ENCODE results near the gene TUBGCP4. TPM values are rescaled to one million over a fixed set of nuclear protein-coding genes. Genes with fewer than 3 reads are reported as not detected.
"Not testable (repeated sequence)": the region's sequence is repeated elsewhere in the genome, so short reads cannot be mapped to it uniquely, and the experiment has no call there.

Gene TUBGCP4
- total RNA-seq, 2 experiments from 2014 or later = 36.0 to 43.9 TPM

DNA sequence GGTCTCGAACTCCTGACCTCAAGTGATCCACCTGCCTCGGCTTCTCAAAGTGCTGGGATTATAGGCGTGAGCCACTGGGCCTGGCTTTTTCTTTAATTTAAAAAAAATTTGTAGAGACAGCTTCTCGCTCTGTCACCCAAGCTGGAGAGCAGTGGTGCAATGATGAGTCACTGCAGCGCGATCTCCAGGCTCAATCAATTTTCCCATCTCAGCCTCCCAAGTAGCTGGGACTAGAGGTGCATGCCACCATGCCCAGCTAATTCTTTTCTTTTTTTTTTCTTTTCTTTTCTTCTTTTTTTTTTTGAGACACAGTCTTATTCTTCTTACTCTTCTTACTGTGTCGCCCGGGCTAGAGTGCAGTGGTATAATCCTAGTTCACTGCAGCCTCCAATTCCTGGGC, 19.8 kb downstream of the TUBGCP4 start:
- no peak for DNase-seq (ENCODE audit: low spot score)
- Histone ChIP-seq H2AFZ (ENCODE audit: low read length) (no peak overlapping the region), H3K4me3 (ENCODE audit: low read depth, low read length, poor library complexity, severe bottlenecking) (no peak overlapping the region), H3K4me1 (ENCODE audit: insufficient read depth, low read length, poor library complexity, severe bottlenecking) (no peaks in the 10 kb centered on the region), H3K36me3 (ENCODE audit: insufficient read depth, low read length) (peaks cover 76% of the 10 kb centered on the region), H3K9me2 (ENCODE audit: insufficient read depth, low read length) (no peaks in the 10 kb centered on the region), H3K9me3 (ENCODE audit: low read length) (no peaks in the 10 kb centered on the region), H3K4me2 (ENCODE audit: low read length) (no peak overlapping the region), H4K20me1 (ENCODE audit: insufficient read depth, low read length) (no peaks in the 10 kb centered on the region), H3K79me2 (ENCODE audit: insufficient read depth, low read depth, low read length) (no peaks in the 10 kb centered on the region), H3K27ac (ENCODE audit: low read depth, low read length, poor library complexity, severe bottlenecking) (no peak overlapping the region)
- ChIA-PET POLR2A (interaction anchor here (0.5 to 0.6 kb wide), 2 partner anchors 115 to 671 kb away, joined by 3 read pairs; no protein-coding TSS in a partner anchor), CTCF (ENCODE audit: unreplicated experiment) (no interaction called here)
- no peak for TF ChIP-seq EZH2phosphoT487 (IDR thresholded peaks at IDR 0.05; ENCODE audit: borderline replicate concordance, low read depth, low read length)
- TF ChIP-seq, protein P1, sequence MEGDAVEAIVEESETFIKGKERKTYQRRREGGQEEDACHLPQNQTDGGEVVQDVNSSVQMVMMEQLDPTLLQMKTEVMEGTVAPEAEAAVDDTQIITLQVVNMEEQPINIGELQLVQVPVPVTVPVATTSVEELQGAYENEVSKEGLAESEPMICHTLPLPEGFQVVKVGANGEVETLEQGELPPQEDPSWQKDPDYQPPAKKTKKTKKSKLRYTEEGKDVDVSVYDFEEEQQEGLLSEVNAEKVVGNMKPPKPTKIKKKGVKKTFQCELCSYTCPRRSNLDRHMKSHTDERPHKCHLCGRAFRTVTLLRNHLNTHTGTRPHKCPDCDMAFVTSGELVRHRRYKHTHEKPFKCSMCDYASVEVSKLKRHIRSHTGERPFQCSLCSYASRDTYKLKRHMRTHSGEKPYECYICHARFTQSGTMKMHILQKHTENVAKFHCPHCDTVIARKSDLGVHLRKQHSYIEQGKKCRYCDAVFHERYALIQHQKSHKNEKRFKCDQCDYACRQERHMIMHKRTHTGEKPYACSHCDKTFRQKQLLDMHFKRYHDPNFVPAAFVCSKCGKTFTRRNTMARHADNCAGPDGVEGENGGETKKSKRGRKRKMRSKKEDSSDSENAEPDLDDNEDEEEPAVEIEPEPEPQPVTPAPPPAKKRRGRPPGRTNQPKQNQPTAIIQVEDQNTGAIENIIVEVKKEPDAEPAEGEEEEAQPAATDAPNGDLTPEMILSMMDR (conservative IDR thresholded peaks at IDR 0.05; ENCODE audit: low read length) = no peak
- intact Hi-C loops (cut with micrococcal nuclease; ENCODE audit: unreplicated experiment) = no loop called here
- BruUV-seq (replicated peaks) = no TSS peak

DNA sequence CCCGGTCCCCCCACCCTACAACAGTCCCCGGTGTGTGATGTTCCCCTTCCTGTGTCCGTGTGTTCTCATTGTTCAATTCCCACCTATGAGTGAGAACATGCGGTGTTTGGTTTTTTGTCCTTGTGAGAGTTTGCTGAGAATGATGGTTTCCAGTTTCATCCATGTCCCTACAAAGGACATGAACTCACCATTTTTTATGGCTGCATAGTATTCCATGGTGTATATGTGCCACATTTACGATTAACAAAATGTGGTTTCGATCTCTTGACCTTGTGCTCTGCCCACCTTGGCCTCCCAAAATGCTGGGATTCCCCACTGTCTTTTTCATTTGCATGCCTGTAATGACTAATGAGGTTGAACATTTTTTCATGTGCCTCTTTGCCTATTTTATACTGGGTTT, 22.7 kb downstream of the TUBGCP4 start:
- H3K4me1 ChIP-seq (ENCODE audit: insufficient read depth, low read length, poor library complexity, severe bottlenecking); BruUV-seq (replicated peaks); H3K4me2 ChIP-seq (ENCODE audit: low read length); H3K4me3 ChIP-seq (ENCODE audit: low read depth, low read length, poor library complexity, severe bottlenecking); DNase-seq (ENCODE audit: low spot score); intact Hi-C loops (cut with micrococcal nuclease; ENCODE audit: unreplicated experiment); H3K9me3 ChIP-seq (ENCODE audit: low read length); CTCF ChIA-PET (ENCODE audit: unreplicated experiment); H3K9me2 ChIP-seq (ENCODE audit: insufficient read depth, low read length); H2AFZ ChIP-seq (ENCODE audit: low read length); H4K20me1 ChIP-seq (ENCODE audit: insufficient read depth, low read length); H3K79me2 ChIP-seq (ENCODE audit: insufficient read depth, low read depth, low read length); H3K27ac ChIP-seq (ENCODE audit: low read depth, low read length, poor library complexity, severe bottlenecking): not testable (repeated sequence)
- POLR2A ChIA-PET = interaction anchor here (0.7 kb wide), 1 partner anchor 28 kb away, joined by 3 read pairs; no protein-coding TSS in a partner anchor
- H3K36me3 ChIP-seq (ENCODE audit: insufficient read depth, low read length) = peaks cover 77% of the 10 kb centered on the region

DNA sequence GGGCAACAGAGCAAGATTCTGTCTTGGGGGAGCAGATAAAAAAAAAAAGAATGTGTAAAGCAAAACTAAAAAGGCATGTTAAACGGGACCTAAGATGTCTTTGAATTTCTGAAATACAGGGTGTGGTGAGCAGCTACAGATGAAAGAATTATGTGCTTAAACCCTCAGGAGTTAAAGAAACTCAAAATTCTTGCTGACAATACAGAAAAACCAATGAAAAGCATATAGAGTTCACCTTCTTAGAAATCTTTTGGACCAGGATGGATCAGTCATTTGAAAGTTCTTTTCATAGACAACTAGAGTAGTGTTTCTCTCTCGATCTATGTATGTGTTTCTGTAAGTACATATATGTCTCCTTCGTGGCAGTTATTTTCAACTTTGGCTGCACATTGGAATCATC, 31.4 kb downstream of the TUBGCP4 start:
- H2AFZ ChIP-seq (ENCODE audit: low read length) = no peak overlapping the region
- H3K9me2 ChIP-seq (ENCODE audit: insufficient read depth, low read length) = no peaks in the 10 kb centered on the region
- POLR2A ChIA-PET = no interaction called here
- TF ChIP-seq EZH2phosphoT487 (IDR thresholded peaks at IDR 0.05; ENCODE audit: borderline replicate concordance, low read depth, low read length) = no peak
- H3K4me3 ChIP-seq (ENCODE audit: low read depth, low read length, poor library complexity, severe bottlenecking) = no peak overlapping the region
- peaks cover 99% of the 10 kb centered on the region for H3K36me3 ChIP-seq (ENCODE audit: insufficient read depth, low read length)
- H3K9me3 ChIP-seq (ENCODE audit: low read length) = no peaks in the 10 kb centered on the region
- H3K79me2 ChIP-seq (ENCODE audit: insufficient read depth, low read depth, low read length) = no peaks in the 10 kb centered on the region
- BruUV-seq (replicated peaks) = no TSS peak
- no peak for DNase-seq (ENCODE audit: low spot score)
- CTCF ChIA-PET (ENCODE audit: unreplicated experiment) = no interaction called here
- intact Hi-C loops (cut with micrococcal nuclease; ENCODE audit: unreplicated experiment) = no loop called here
- H4K20me1 ChIP-seq (ENCODE audit: insufficient read depth, low read length) = no peaks in the 10 kb centered on the region
- no peak overlapping the region for H3K27ac ChIP-seq (ENCODE audit: low read depth, low read length, poor library complexity, severe bottlenecking)
- H3K4me2 ChIP-seq (ENCODE audit: low read length) = no peak overlapping the region
- H3K4me1 ChIP-seq (ENCODE audit: insufficient read depth, low read length, poor library complexity, severe bottlenecking) = no peaks in the 10 kb centered on the region

DNA sequence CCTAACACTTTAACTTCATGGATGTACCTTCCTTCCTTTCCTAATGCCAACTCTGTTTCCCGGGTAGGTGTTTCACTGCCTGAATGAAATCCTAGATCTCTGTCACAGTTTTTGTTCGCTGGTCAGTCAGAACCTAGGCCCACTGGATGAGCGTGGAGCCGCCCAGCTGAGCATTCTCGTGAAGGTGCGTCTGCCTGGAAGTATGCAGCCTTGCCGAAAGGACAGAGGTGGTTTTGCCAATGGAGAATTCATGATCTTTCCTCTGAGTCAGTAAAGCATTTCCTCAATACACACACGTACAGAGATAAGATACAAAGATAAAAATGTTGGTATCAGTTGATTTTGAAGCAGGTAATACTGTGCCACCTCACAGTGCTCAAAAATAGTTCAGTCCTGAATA, 32.7 kb downstream of the TUBGCP4 start:
- ChIA-PET POLR2A (interaction anchor here (0.5 kb wide), 1 partner anchor 1174 kb away, joined by 3 read pairs; no protein-coding TSS in a partner anchor), CTCF (ENCODE audit: unreplicated experiment) (no interaction called here)
- no peaks in the 10 kb centered on the region for H3K9me3 ChIP-seq (ENCODE audit: low read length)
- no peaks in the 10 kb centered on the region for H3K79me2 ChIP-seq (ENCODE audit: insufficient read depth, low read depth, low read length)
- no peak for DNase-seq (ENCODE audit: low spot score)
- BruUV-seq (replicated peaks) = no TSS peak
- H3K4me2 ChIP-seq (ENCODE audit: low read length) = no peak overlapping the region
- H2AFZ ChIP-seq (ENCODE audit: low read length) = no peak overlapping the region
- no peaks in the 10 kb centered on the region for H3K4me1 ChIP-seq (ENCODE audit: insufficient read depth, low read length, poor library complexity, severe bottlenecking)
- H4K20me1 ChIP-seq (ENCODE audit: insufficient read depth, low read length) = no peaks in the 10 kb centered on the region
- intact Hi-C loops (cut with micrococcal nuclease; ENCODE audit: unreplicated experiment) = no loop called here
- H3K9me2 ChIP-seq (ENCODE audit: insufficient read depth, low read length) = no peaks in the 10 kb centered on the region
- H3K4me3 ChIP-seq (ENCODE audit: low read depth, low read length, poor library complexity, severe bottlenecking) = no peak overlapping the region
- no peak overlapping the region for H3K27ac ChIP-seq (ENCODE audit: low read depth, low read length, poor library complexity, severe bottlenecking)
- no peak for TF ChIP-seq EZH2phosphoT487 (IDR thresholded peaks at IDR 0.05; ENCODE audit: borderline replicate concordance, low read depth, low read length)
- TF ChIP-seq, protein P1 (conservative IDR thresholded peaks at IDR 0.05; ENCODE audit: low read length) = no peak
- H3K36me3 ChIP-seq (ENCODE audit: insufficient read depth, low read length) = peaks cover 99% of the 10 kb centered on the region
